SK-N-SH (cell line): ENCODE results near the gene ARHGEF37. TPM values are rescaled to one million over a fixed set of nuclear protein-coding genes. Genes with fewer than 3 reads are reported as not detected.

ENCODE experiments used
- CTCF ChIA-PET: fragments of 300-600, 350-600 bp; formaldehyde crosslinking; extraction: SDS; loops from one replicate; lab custom pipeline; 2021; lab: Yijun Ruan, JAX
- POLR2A ChIA-PET: fragments of 350-600 bp; sonication (Branson Sonifier 250); formaldehyde crosslinking; extraction: SDS; loops from one replicate; lab custom pipeline; 2020; ENCODE audit warnings: antibody characterized with exemption, inconsistent platforms; lab: Yijun Ruan, JAX
- DNase-seq: peaks from one replicate; pipeline ENCODE4 v3.0.0; 2012
- H2AFZ ChIP-seq: fragments of 200-600 bp; sonication (generic); 2 replicates; pipeline ENCODE4 v1.8.1; 2016; ENCODE audit warnings: antibody characterized with exemption, mild to moderate bottlenecking, low read depth
- H3F3A ChIP-seq: fragments of 200-600 bp; sonication (generic); replicated peaks from 2 replicates; pipeline ENCODE3; 2016; ENCODE audit warnings: antibody characterized with exemption, mild to moderate bottlenecking; ENCODE audit not compliant: insufficient read depth
- H3K27ac ChIP-seq, 2 experiments: fragments of 200-500 bp in 1 of 2; fragments of 200-600 bp in 1 of 2; sonication (Bioruptor generic) in 1 of 2; sonication (generic), shearing (Covaris generic) in 1 of 2; 2 replicates each; pipeline versions ENCODE4 v1.5.1 to v1.6.1; 2014 to 2016; ENCODE audit warnings: low read depth in 2 of 2, inconsistent platforms in 1 of 2, low read length in 1 of 2, mild to moderate bottlenecking in 1 of 2, mixed read lengths in 1 of 2
- H3K27me3 ChIP-seq: fragments of 200-600 bp; sonication (generic), shearing (Covaris generic); 2 replicates; pipeline ENCODE4 v1.6.1; 2016; ENCODE audit warnings: mixed run types; ENCODE audit not compliant: insufficient read depth
- H3K36me3 ChIP-seq, 2 experiments: fragments of 200-500 bp in 1 of 2; fragments of 200-600 bp in 1 of 2; sonication (Bioruptor generic) in 1 of 2; sonication (generic) in 1 of 2; replicated peaks in 1 of 2; 2 replicates each; pipeline versions ENCODE3 to v1.5.1; 2014 to 2016; ENCODE audit warnings: low read length in 1 of 2, mild to moderate bottlenecking in 1 of 2; ENCODE audit not compliant: insufficient read depth in 2 of 2, control insufficient read depth in 1 of 2
- H3K4me1 ChIP-seq, 2 experiments: fragments of 200-500 bp in 1 of 2; fragments of 200-600 bp in 1 of 2; sonication (Bioruptor generic) in 1 of 2; sonication (generic), shearing (Covaris generic) in 1 of 2; 2 replicates each; pipeline versions ENCODE4 v1.5.1 to v1.6.1; 2014 to 2016; ENCODE audit warnings: low read depth in 1 of 2, low read length in 1 of 2, mixed run types in 1 of 2; ENCODE audit not compliant: insufficient read depth in 2 of 2, control insufficient read depth in 1 of 2
- H3K4me2 ChIP-seq: fragments of 200-600 bp; sonication (generic), shearing (Covaris generic); 2 replicates; pipeline ENCODE4 v1.6.1; 2017; ENCODE audit warnings: mixed run types
- H3K4me3 ChIP-seq, 2 experiments: fragments of 200-500 bp in 1 of 2; fragments of 200-600 bp in 1 of 2; sonication (Bioruptor generic) in 1 of 2; sonication (generic), shearing (Covaris generic) in 1 of 2; 2 replicates each; pipeline versions ENCODE4 v1.5.1 to v1.8.1; 2014 to 2016; ENCODE audit warnings: low read depth in 2 of 2, inconsistent platforms in 1 of 2, low read length in 1 of 2, mild to moderate bottlenecking in 1 of 2, mixed read lengths in 1 of 2, moderate library complexity in 1 of 2
- H3K79me2 ChIP-seq: fragments of 200-600 bp; sonication (generic); 2 replicates; pipeline ENCODE4 v1.8.1; 2017; ENCODE audit warnings: mild to moderate bottlenecking; ENCODE audit not compliant: insufficient read depth
- H3K9ac ChIP-seq: fragments of 200-600 bp; sonication (generic); 2 replicates; pipeline ENCODE4 v1.6.1; 2017; ENCODE audit warnings: mixed run types
- H3K9me2 ChIP-seq: fragments of 200-600 bp; sonication (generic); 2 replicates; pipeline ENCODE4 v1.6.1; 2017; ENCODE audit warnings: mixed run types
- H3K9me3 ChIP-seq: fragments of 200-600 bp; sonication (generic); 2 replicates; pipeline ENCODE4 v1.6.1; 2017; ENCODE audit warnings: mixed run types, mild to moderate bottlenecking, moderate library complexity
- H4K20me1 ChIP-seq: fragments of 200-600 bp; sonication (generic); 2 replicates; pipeline ENCODE4 v1.6.1; 2017; ENCODE audit warnings: mild to moderate bottlenecking, mixed run types; ENCODE audit not compliant: insufficient read depth
- ELF1 ChIP-seq: IDR thresholded peaks from 2 replicates; pipeline ENCODE4 v1.4.0; 2012
- FOXJ3 ChIP-seq: sonication (generic); formaldehyde crosslinking; IDR thresholded peaks from 2 replicates; pipeline ENCODE4 v1.5.1; 2020; ENCODE audit warnings: mild to moderate bottlenecking, missing genetic modification reagents
- FOXM1 ChIP-seq: IDR thresholded peaks from 2 replicates; pipeline ENCODE4 v1.4.0; 2012; ENCODE audit warnings: low read depth, mild to moderate bottlenecking
- GABPA ChIP-seq: IDR thresholded peaks from 2 replicates; pipeline ENCODE4 v1.4.0; 2012; ENCODE audit warnings: low read depth, mild to moderate bottlenecking
- GATA2 ChIP-seq: sonication (generic); formaldehyde crosslinking; IDR thresholded peaks from 2 replicates; pipeline ENCODE4 v1.5.0; 2020; ENCODE audit warnings: mild to moderate bottlenecking, missing genetic modification reagents
- IRF3 ChIP-seq: fragments of 150-350 bp; IDR thresholded peaks from 2 replicates; pipeline ENCODE4 v1.6.1; 2016; ENCODE audit warnings: mild to moderate bottlenecking, low read depth, low read length
- JUND ChIP-seq: IDR thresholded peaks from 2 replicates; pipeline ENCODE4 v1.4.0; 2012
- MXI1 ChIP-seq: IDR thresholded peaks from 2 replicates; pipeline ENCODE4 v1.6.1; 2012; ENCODE audit warnings: mild to moderate bottlenecking, low read depth, low read length, improper control_type of control experiment
- PBX3 ChIP-seq: IDR thresholded peaks from 2 replicates; pipeline ENCODE4; 2012
- POLR2AphosphoS5 ChIP-seq: IDR thresholded peaks from 2 replicates; pipeline ENCODE4 v1.6.1; 2012; ENCODE audit warnings: low read depth, low read length
- RAD21 ChIP-seq: IDR thresholded peaks from 2 replicates; pipeline ENCODE4 v1.6.1; 2012; ENCODE audit warnings: mild to moderate bottlenecking, low read length
- RCOR1 ChIP-seq: fragments of 150-350 bp; IDR thresholded peaks from 2 replicates; pipeline ENCODE4 v1.6.1; 2017; ENCODE audit warnings: antibody characterized with exemption, low read length
- REST ChIP-seq: IDR thresholded peaks from 2 replicates; pipeline ENCODE4 v1.6.1; 2012; ENCODE audit warnings: mild to moderate bottlenecking, low read depth, low read length, moderate library complexity
- TCF12 ChIP-seq: IDR thresholded peaks from 2 replicates; pipeline ENCODE4 v1.4.0; 2012
- USF2 ChIP-seq: fragments of 150-350 bp; IDR thresholded peaks from 2 replicates; pipeline ENCODE4 v1.6.1; 2017; ENCODE audit warnings: antibody characterized with exemption, low read length, low read depth, borderline replicate concordance
- YY1 ChIP-seq: IDR thresholded peaks from 2 replicates; pipeline ENCODE4 v1.4.0; 2012; ENCODE audit warnings: low read depth, mild to moderate bottlenecking
- ZBTB33 ChIP-seq: IDR thresholded peaks from 2 replicates; pipeline ENCODE4 v1.4.0; 2012; ENCODE audit warnings: low read depth, borderline replicate concordance
- WGBS: methylation state at CpG from one replicate; pipeline ENCODE4 v1.1.6; 2017; ENCODE audit warnings: low lambda C conversion rate; 5-methylcytosine and 5-hydroxymethylcytosine counted together
- polyA plus RNA-seq, 3 experiments: library from polyadenylated mRNA; depleted of rRNA; stranded (reverse); fragments of >200 nt; gene quantifications; 2 replicates each; pipeline ENCODE4 v1.2.3, GENCODE V29; 2012
- TF ChIP-seq, protein P1 (sequence below): IDR thresholded peaks from 2 replicates; pipeline ENCODE4 v1.4.0; 2012; ENCODE audit warnings: low read depth, borderline replicate concordance

Gene ARHGEF37
- polyA plus RNA-seq, 1 of the 3 experiments (the other 2 are of a cell fraction): 0.94 TPM

DNA sequence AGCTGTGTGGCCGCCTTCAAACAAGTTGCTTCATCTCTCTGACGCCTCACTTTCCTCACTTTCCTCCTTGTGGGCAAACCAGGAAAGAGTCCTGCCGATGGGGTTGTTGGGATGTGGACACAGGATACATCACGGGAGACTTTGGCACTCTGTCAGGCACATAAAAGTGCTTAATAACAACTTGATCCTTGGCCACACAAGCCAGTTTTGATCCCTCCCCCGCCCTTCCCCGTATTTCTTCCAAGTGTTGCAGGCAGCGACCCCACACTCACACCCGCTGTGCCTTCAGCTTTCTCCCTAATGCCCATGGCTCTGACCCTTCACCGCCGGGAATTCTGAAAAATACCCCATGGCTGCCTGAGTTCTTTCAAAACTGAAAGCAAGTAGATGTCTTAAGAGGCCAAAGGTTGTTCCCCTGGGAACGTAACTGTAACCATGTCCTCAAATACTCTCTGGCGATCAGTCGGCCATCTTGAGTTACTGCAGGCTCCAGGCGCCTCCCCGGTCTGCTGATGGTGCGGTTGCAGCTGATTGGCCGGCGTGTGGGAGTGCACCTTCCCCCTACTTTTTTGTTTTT is 59.8 kb downstream of the ARHGEF37 start (continued):
- TF ChIP-seq REST: no peak
- TF ChIP-seq, protein P1, sequence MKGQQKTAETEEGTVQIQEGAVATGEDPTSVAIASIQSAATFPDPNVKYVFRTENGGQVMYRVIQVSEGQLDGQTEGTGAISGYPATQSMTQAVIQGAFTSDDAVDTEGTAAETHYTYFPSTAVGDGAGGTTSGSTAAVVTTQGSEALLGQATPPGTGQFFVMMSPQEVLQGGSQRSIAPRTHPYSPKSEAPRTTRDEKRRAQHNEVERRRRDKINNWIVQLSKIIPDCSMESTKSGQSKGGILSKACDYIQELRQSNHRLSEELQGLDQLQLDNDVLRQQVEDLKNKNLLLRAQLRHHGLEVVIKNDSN: no peak
- TF ChIP-seq ELF1: no peak
- TF ChIP-seq, all 33 proteins: peak for 0

DNA sequence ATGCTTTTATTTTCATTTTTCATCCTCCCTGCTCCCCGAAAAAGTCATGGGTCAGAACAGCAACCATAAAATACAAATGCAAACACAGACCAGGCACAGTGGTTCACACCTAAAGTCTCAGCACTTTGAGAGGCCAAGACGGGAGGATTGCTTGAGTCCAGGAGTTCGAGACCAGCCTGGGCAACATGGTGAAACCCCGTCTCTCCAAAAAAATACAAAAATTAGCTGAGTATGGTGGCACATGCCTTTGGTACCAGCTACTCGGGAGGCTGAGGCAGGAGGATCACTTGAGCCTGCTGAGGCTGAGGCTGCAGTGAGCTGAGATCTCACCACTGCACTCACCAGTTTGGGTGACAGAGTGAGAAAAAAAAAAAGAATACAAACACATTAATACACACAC is 60.3 kb downstream of the ARHGEF37 start:
- POLR2A ChIA-PET: no interaction called here
- TF ChIP-seq PBX3: no peak
- no peak for TF ChIP-seq GABPA
- TF ChIP-seq REST: no peak
- no peak for TF ChIP-seq IRF3
- TF ChIP-seq GATA2 (CRISPR knock-in tag): no peak
- no peak for TF ChIP-seq USF2
- TF ChIP-seq POLR2AphosphoS5: no peak
- no peak for TF ChIP-seq YY1
- no peak for TF ChIP-seq MXI1
- TF ChIP-seq FOXJ3 (CRISPR knock-in tag): no peak
- no peak for TF ChIP-seq TCF12
- TF ChIP-seq RCOR1: no peak
- TF ChIP-seq FOXM1: no peak
- no peak for TF ChIP-seq JUND
- TF ChIP-seq RAD21: no peak
- no peak for TF ChIP-seq ZBTB33

More for the DNA sequence above, 60.3 kb downstream of the ARHGEF37 start:
- Histone ChIP-seq H3K4me3 (no peak overlapping the region), H4K20me1 (no peaks in the 10 kb centered on the region), H3K9me3 (no peaks in the 10 kb centered on the region), H3K79me2 (no peaks in the 10 kb centered on the region), H3K27me3 (no peaks in the 10 kb centered on the region), H3K4me1 (peaks cover 0 to 17% of the 10 kb centered on the region in 2 experiments; a peak in 1 of 4 replicates), H3K36me3 (no peaks in the 10 kb centered on the region), H3K9ac (no peak overlapping the region), H3F3A (no peaks in the 10 kb centered on the region), H3K27ac (no peak overlapping the region), H3K4me2 (no peak overlapping the region), H2AFZ (no peak overlapping the region), H3K9me2 (no peaks in the 10 kb centered on the region)
- CTCF ChIA-PET: interaction anchor here (0.9 to 22.1 kb wide), 4 partner anchors 15 to 350 kb away, joined by 3 to 730 read pairs (median 21); no protein-coding TSS in a partner anchor
- 78% methylated on average over 5 of the region's 5 CpGs for WGBS
- DNase-seq: no peak
